Camera-type eye (tissue), 1 donor: ENCODE results near the gene SLC36A2. TPM values are rescaled to one million over a fixed set of nuclear protein-coding genes. Genes with fewer than 3 reads are reported as not detected.

Experiments
- total RNA-seq: library from RNA; depleted of rRNA; stranded (reverse); fragments of >200 nt; gene quantifications from one replicate; pipeline ENCODE4 v1.2.3, GENCODE V29; 2014

The SLC36A2 gene
- total RNA-seq, result not detected

DNA sequence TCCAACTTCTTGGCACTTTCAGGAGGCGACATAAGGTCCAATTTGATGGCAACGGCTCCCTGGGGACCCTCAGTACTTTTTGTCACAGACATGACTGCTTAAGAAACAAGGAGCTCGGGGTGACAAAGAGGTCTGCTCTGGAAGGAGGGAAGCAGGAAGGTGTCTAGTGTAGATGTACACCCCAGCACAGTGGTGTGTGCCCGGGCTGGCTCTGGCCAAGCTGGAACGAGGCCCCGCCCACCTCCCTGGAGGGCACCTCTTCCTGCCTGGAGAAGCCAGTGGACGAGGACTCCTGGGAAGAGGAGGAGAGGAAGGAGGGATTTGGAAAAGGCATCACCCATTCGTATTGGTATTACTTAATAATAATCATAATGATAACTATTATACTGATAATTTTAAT lies at the start of gene SLC36A2:
TSS of gene SLC36A2 (minus strand) at position 191 of the 400 bp plus-strand sequence. CDS start at position 92, 99 bp downstream.

DNA sequence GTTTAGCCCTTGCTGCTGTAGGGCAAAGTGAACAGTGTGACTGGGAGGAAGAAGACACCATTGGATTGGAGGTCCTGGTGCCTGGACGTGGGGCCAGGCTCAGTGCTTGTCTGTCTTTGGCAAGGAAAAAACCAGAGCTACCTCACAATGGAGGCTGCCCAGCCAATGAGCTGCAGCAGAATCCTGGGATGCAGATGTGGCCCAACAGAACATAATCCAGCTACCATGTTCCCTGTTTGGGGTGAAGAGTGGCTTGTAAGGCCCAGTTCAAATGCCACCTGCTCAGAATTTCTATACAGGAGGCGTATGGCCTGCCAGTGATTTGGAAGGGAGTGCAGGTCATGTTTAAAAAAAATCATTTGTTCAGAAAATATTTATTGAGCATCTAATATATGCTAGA lies 43.7 kb downstream of the SLC36A2 start, which contains the start of gene SLC36A3:
TSS of gene SLC36A3 (minus strand) at position 101 of the 400 bp plus-strand sequence. CDS start 412 bp downstream, outside the sequence.

Other genes starting within 250 kb of the SLC36A2 start
- gene ANXA6, start 189.8 kb downstream of the SLC36A2 start, total RNA-seq, result 177 TPM
- gene CCDC69, start 123.5 kb downstream of the SLC36A2 start, total RNA-seq, result 3.8 TPM
- gene GM2A, start 94.4 kb downstream of the SLC36A2 start, total RNA-seq, result 21.9 TPM
- gene SLC36A3, start 43.8 kb downstream of the SLC36A2 start, total RNA-seq, result not detected
- gene SLC36A1, start 100.0 kb upstream of the SLC36A2 start, total RNA-seq, result 6.5 TPM
- 3.8 TPM for gene FAT2, start 243.8 kb upstream of the SLC36A2 start, total RNA-seq